ENCODE results near the gene NUDT4B.
"Not testable (repeated sequence)": the region's sequence is repeated elsewhere in the genome, so short reads cannot be mapped to it uniquely, and the experiment has no call there.

NUDT4B gene

GRCh38 chr1:148732277-148732676 lies 16.3 kb upstream of the NUDT4B start:
- H3K27ac ChIP-seq; POLR2A ChIA-PET (ENCODE audit: low non-redundant PET); CTCF ChIA-PET; DNase-seq (ENCODE audit: low spot score): not testable (repeated sequence)

- CTCF ChIA-PET; DNase-seq (ENCODE audit: low spot score); POLR2A ChIA-PET (ENCODE audit: low non-redundant PET); H3K27ac ChIP-seq: not testable (repeated sequence)
Observed at GRCh38 chr1:148733585-148734310, 14.8 kb upstream of the NUDT4B start.

GRCh38 chr1:148734311-148734662 lies 14.3 kb upstream of the NUDT4B start:
- H3K27ac ChIP-seq; DNase-seq (ENCODE audit: low spot score); CTCF ChIA-PET; POLR2A ChIA-PET (ENCODE audit: low non-redundant PET): not testable (repeated sequence)

GRCh38 chr1:148735538-148735937 lies 13.0 kb upstream of the NUDT4B start:
- DNase-seq (ENCODE audit: low spot score); POLR2A ChIA-PET (ENCODE audit: low non-redundant PET); H3K27ac ChIP-seq; CTCF ChIA-PET: not testable (repeated sequence)

GRCh38 chr1:148738667-148739066 lies 9.9 kb upstream of the NUDT4B start:
- POLR2A ChIA-PET (ENCODE audit: low non-redundant PET); CTCF ChIA-PET; DNase-seq (ENCODE audit: low spot score); H3K27ac ChIP-seq: not testable (repeated sequence)

- DNase-seq (ENCODE audit: low spot score); H3K27ac ChIP-seq; CTCF ChIA-PET; POLR2A ChIA-PET (ENCODE audit: low non-redundant PET): not testable (repeated sequence)
Observed at GRCh38 chr1:148743200-148743599, 5.4 kb upstream of the NUDT4B start.

- H3K27ac ChIP-seq; POLR2A ChIA-PET (ENCODE audit: low non-redundant PET); CTCF ChIA-PET; DNase-seq (ENCODE audit: low spot score): not testable (repeated sequence)
Observed at GRCh38 chr1:148743726-148744720, 4.6 kb upstream of the NUDT4B start.

- POLR2A ChIA-PET (ENCODE audit: low non-redundant PET); CTCF ChIA-PET; H3K27ac ChIP-seq; DNase-seq (ENCODE audit: low spot score): not testable (repeated sequence)
Observed at GRCh38 chr1:148749335-148749681, 734 bp downstream of the NUDT4B start.

- H3K27ac ChIP-seq; CTCF ChIA-PET; POLR2A ChIA-PET (ENCODE audit: low non-redundant PET); DNase-seq (ENCODE audit: low spot score): not testable (repeated sequence)
Observed at GRCh38 chr1:148756231-148756630, 7.7 kb downstream of the NUDT4B start.

- POLR2A ChIA-PET (ENCODE audit: low non-redundant PET); CTCF ChIA-PET; DNase-seq (ENCODE audit: low spot score); H3K27ac ChIP-seq: not testable (repeated sequence)
Observed at GRCh38 chr1:148757446-148757845, 8.9 kb downstream of the NUDT4B start.

- POLR2A ChIA-PET (ENCODE audit: low non-redundant PET); DNase-seq (ENCODE audit: low spot score); CTCF ChIA-PET; H3K27ac ChIP-seq: not testable (repeated sequence)
Observed at GRCh38 chr1:148758412-148758811, 9.8 kb downstream of the NUDT4B start.

GRCh38 chr1:148758925-148759324 lies 10.4 kb downstream of the NUDT4B start:
- POLR2A ChIA-PET (ENCODE audit: low non-redundant PET); CTCF ChIA-PET; DNase-seq (ENCODE audit: low spot score); H3K27ac ChIP-seq: not testable (repeated sequence)

- CTCF ChIA-PET; H3K27ac ChIP-seq; DNase-seq (ENCODE audit: low spot score); POLR2A ChIA-PET (ENCODE audit: low non-redundant PET): not testable (repeated sequence)
Observed at GRCh38 chr1:148759749-148760148, 11.2 kb downstream of the NUDT4B start.

- H3K27ac ChIP-seq; DNase-seq (ENCODE audit: low spot score); POLR2A ChIA-PET (ENCODE audit: low non-redundant PET); CTCF ChIA-PET: not testable (repeated sequence)
Observed at GRCh38 chr1:148760206-148760605, 11.6 kb downstream of the NUDT4B start.

- DNase-seq (ENCODE audit: low spot score); H3K27ac ChIP-seq; POLR2A ChIA-PET (ENCODE audit: low non-redundant PET); CTCF ChIA-PET: not testable (repeated sequence)
Observed at GRCh38 chr1:148761360-148761759, 12.8 kb downstream of the NUDT4B start.

- CTCF ChIA-PET; POLR2A ChIA-PET (ENCODE audit: low non-redundant PET); DNase-seq (ENCODE audit: low spot score); H3K27ac ChIP-seq: not testable (repeated sequence)
Observed at GRCh38 chr1:148765238-148766019, 16.9 kb downstream of the NUDT4B start.

GRCh38 chr1:148768541-148768940 lies 20.0 kb downstream of the NUDT4B start:
- POLR2A ChIA-PET (ENCODE audit: low non-redundant PET): not testable (repeated sequence)

More at GRCh38 chr1:148768541-148768940, 20.0 kb downstream of the NUDT4B start:
- DNase-seq (ENCODE audit: low spot score); H3K27ac ChIP-seq; CTCF ChIA-PET: not testable (repeated sequence)

Measured in RWPE1 (cell line).